ENCODE data around the gene ARSI.

Gene ARSI

GRCh38 chr5:150253416-150254208 is 49.1 kb downstream of the ARSI start:
- no peak overlapping the region for H4K91ac ChIP-seq (ENCODE audit: low read depth, low read length, poor library complexity)
- H2AK5ac ChIP-seq (ENCODE audit: low read depth, low read length), result peak overlapping the region; percentile 86
- no peak overlapping the region for H2BK120ac ChIP-seq (ENCODE audit: low read depth, low read length)
- H3K18ac ChIP-seq (ENCODE audit: low read length), result peak overlapping the region; percentile 72
- H2BK15ac ChIP-seq (ENCODE audit: low read length), result peak overlapping the region; percentile 51
- no peaks in the 10 kb centered on the region for H3K9me3 ChIP-seq (replicated peaks in 1 of 2; ENCODE audit: control insufficient read depth in 2 of 2, insufficient read depth in 1 of 2, low read depth in 1 of 2, low read length in 2 of 2)
- no peak overlapping the region for H3K4me3 ChIP-seq (ENCODE audit: low read length in 2 of 2)
- H3K23ac ChIP-seq (ENCODE audit: low read depth, low read length, poor library complexity), result peak overlapping the region; percentile 25
- no CpG with 5 or more reads among the region's 10 CpGs for WGBS, 2 donors (ENCODE audit: extremely low coverage in 2 of 2, insufficient read length in 2 of 2, insufficient replicate concordance in 1 of 2)
- H3K27ac ChIP-seq (replicated peaks; ENCODE audit: low read length), result no peak overlapping the region
- H3K14ac ChIP-seq (ENCODE audit: low read length), result no peak overlapping the region
- H2BK12ac ChIP-seq (ENCODE audit: low read length), result no peak overlapping the region
- no peaks in the 10 kb centered on the region for H3K79me1 ChIP-seq (ENCODE audit: low read depth, low read length)
- no peak overlapping the region for H2AFZ ChIP-seq (ENCODE audit: low read length)
- peaks cover 25 to 44% of the 10 kb centered on the region in 2 donors for H3K4me1 ChIP-seq (ENCODE audit: control insufficient read depth in 2 of 2, insufficient read depth in 1 of 2, low read depth in 1 of 2, low read length in 2 of 2)
- no peak for DNase-seq (ENCODE audit: low spot score)
- H3K9ac ChIP-seq (ENCODE audit: low read depth, low read length, poor library complexity), result no peak overlapping the region
- H2BK5ac ChIP-seq (ENCODE audit: low read length), result no peak overlapping the region
- H3K27me3 ChIP-seq (ENCODE audit: control insufficient read depth in 3 of 3, insufficient read depth in 3 of 3, low read depth in 1 of 3, low read length in 3 of 3), result no peaks in the 10 kb centered on the region
- H4K8ac ChIP-seq (ENCODE audit: low read depth, low read length), result no peak overlapping the region
- no peak overlapping the region for H3K4me2 ChIP-seq (ENCODE audit: insufficient read depth, low read length, poor library complexity, severe bottlenecking)
- H3K4ac ChIP-seq (ENCODE audit: low read length), result no peak overlapping the region
- no peaks in the 10 kb centered on the region for H3K36me3 ChIP-seq (replicated peaks in 1 of 2; ENCODE audit: control insufficient read depth in 2 of 2, insufficient read depth in 2 of 2, low read length in 2 of 2)

DNA sequence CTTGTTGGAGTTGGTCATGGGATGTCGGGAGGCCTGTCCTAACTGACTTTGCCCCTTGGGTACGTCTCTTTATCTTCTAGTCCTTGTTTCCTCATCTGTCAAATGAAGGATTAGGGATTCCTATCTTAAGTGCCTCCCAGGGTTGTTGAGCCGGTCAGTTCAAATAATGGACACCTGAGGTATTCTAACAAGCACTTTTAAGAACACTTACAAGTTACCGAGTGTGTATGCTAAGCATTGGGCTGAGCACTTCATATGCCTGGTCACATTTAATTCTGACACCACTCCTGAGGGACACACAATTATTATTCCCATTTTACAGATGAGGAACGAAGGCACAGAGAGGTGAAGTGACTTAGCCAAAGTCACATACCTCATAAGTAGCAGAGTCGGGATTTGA is 50.2 kb downstream of the ARSI start:
- Histone ChIP-seq H3K14ac (ENCODE audit: low read length) (no peak overlapping the region), H3K4me3 (ENCODE audit: low read length in 2 of 2) (no peak overlapping the region), H3K9ac (ENCODE audit: low read depth, low read length, poor library complexity) (no peak overlapping the region), H3K27ac (replicated peaks; ENCODE audit: low read length) (no peak overlapping the region), H4K91ac (ENCODE audit: low read depth, low read length, poor library complexity) (no peak overlapping the region), H3K9me3 (replicated peaks in 1 of 2; ENCODE audit: control insufficient read depth in 2 of 2, insufficient read depth in 1 of 2, low read depth in 1 of 2, low read length in 2 of 2) (no peaks in the 10 kb centered on the region), H2AFZ (ENCODE audit: low read length) (no peak overlapping the region), H3K27me3 (ENCODE audit: control insufficient read depth in 3 of 3, insufficient read depth in 3 of 3, low read depth in 1 of 3, low read length in 3 of 3) (no peaks in the 10 kb centered on the region), H3K4me1 (ENCODE audit: control insufficient read depth in 2 of 2, insufficient read depth in 1 of 2, low read depth in 1 of 2, low read length in 2 of 2) (peaks cover 18 to 33% of the 10 kb centered on the region in 2 donors), H2BK12ac (ENCODE audit: low read length) (no peak overlapping the region), H3K79me1 (ENCODE audit: low read depth, low read length) (no peaks in the 10 kb centered on the region), H2BK15ac (ENCODE audit: low read length) (no peak overlapping the region), H2AK5ac (ENCODE audit: low read depth, low read length) (no peak overlapping the region), H2BK5ac (ENCODE audit: low read length) (no peak overlapping the region), H3K4me2 (ENCODE audit: insufficient read depth, low read length, poor library complexity, severe bottlenecking) (no peak overlapping the region), H3K36me3 (replicated peaks in 1 of 2; ENCODE audit: control insufficient read depth in 2 of 2, insufficient read depth in 2 of 2, low read length in 2 of 2) (no peaks in the 10 kb centered on the region), H3K18ac (ENCODE audit: low read length) (no peak overlapping the region), H3K4ac (ENCODE audit: low read length) (no peak overlapping the region), H2BK120ac (ENCODE audit: low read depth, low read length) (no peak overlapping the region), H4K8ac (ENCODE audit: low read depth, low read length) (no peak overlapping the region), H3K23ac (ENCODE audit: low read depth, low read length, poor library complexity) (no peak overlapping the region)
- no CpG with 5 or more reads among the region's 6 CpGs for WGBS, 2 donors (ENCODE audit: extremely low coverage in 2 of 2, insufficient read length in 2 of 2, insufficient replicate concordance in 1 of 2)
- no peak for DNase-seq (ENCODE audit: low spot score)

GRCh38 chr5:150251504-150251903 is 51.2 kb downstream of the ARSI start:
- H3K4me1 ChIP-seq (ENCODE audit: control insufficient read depth in 2 of 2, insufficient read depth in 1 of 2, low read depth in 1 of 2, low read length in 2 of 2), result peaks cover 17 to 24% of the 10 kb centered on the region in 2 donors
- no peak overlapping the region for H3K4ac ChIP-seq (ENCODE audit: low read length)
- no peaks in the 10 kb centered on the region for H3K36me3 ChIP-seq (replicated peaks in 1 of 2; ENCODE audit: control insufficient read depth in 2 of 2, insufficient read depth in 2 of 2, low read length in 2 of 2)
- no peaks in the 10 kb centered on the region for H3K27me3 ChIP-seq (ENCODE audit: control insufficient read depth in 3 of 3, insufficient read depth in 3 of 3, low read depth in 1 of 3, low read length in 3 of 3)
- WGBS, 2 donors (ENCODE audit: extremely low coverage in 2 of 2, insufficient read length in 2 of 2, insufficient replicate concordance in 1 of 2), result no CpG with 5 or more reads among the region's 7 CpGs
- H2BK120ac ChIP-seq (ENCODE audit: low read depth, low read length), result no peak overlapping the region
- no peak overlapping the region for H2BK15ac ChIP-seq (ENCODE audit: low read length)
- H4K91ac ChIP-seq (ENCODE audit: low read depth, low read length, poor library complexity), result no peak overlapping the region
- no peaks in the 10 kb centered on the region for H3K79me1 ChIP-seq (ENCODE audit: low read depth, low read length)
- no peaks in the 10 kb centered on the region for H3K9me3 ChIP-seq (replicated peaks in 1 of 2; ENCODE audit: control insufficient read depth in 2 of 2, insufficient read depth in 1 of 2, low read depth in 1 of 2, low read length in 2 of 2)
- H2AK5ac ChIP-seq (ENCODE audit: low read depth, low read length), result peak overlapping the region; percentile 21
- H3K27ac ChIP-seq (replicated peaks; ENCODE audit: low read length), result no peak overlapping the region
- no peak overlapping the region for H3K23ac ChIP-seq (ENCODE audit: low read depth, low read length, poor library complexity)
- no peak overlapping the region for H2BK12ac ChIP-seq (ENCODE audit: low read length)
- H3K4me2 ChIP-seq (ENCODE audit: insufficient read depth, low read length, poor library complexity, severe bottlenecking), result no peak overlapping the region
- no peak overlapping the region for H3K9ac ChIP-seq (ENCODE audit: low read depth, low read length, poor library complexity)
- H4K8ac ChIP-seq (ENCODE audit: low read depth, low read length), result no peak overlapping the region
- H3K18ac ChIP-seq (ENCODE audit: low read length), result peak overlapping the region; percentile 22
- no peak overlapping the region for H3K4me3 ChIP-seq (ENCODE audit: low read length in 2 of 2)
- no peak for DNase-seq (ENCODE audit: low spot score)
- no peak overlapping the region for H2BK5ac ChIP-seq (ENCODE audit: low read length)
- no peak overlapping the region for H2AFZ ChIP-seq (ENCODE audit: low read length)
- no peak overlapping the region for H3K14ac ChIP-seq (ENCODE audit: low read length)

GRCh38 chr5:150249744-150250143 is 53.0 kb downstream of the ARSI start:
- Histone ChIP-seq H3K18ac (ENCODE audit: low read length) (peak overlapping the region; percentile 36), H3K79me1 (ENCODE audit: low read depth, low read length) (no peaks in the 10 kb centered on the region), H3K4ac (ENCODE audit: low read length) (no peak overlapping the region), H4K91ac (ENCODE audit: low read depth, low read length, poor library complexity) (no peak overlapping the region), H2BK5ac (ENCODE audit: low read length) (no peak overlapping the region), H2BK15ac (ENCODE audit: low read length) (no peak overlapping the region), H3K27ac (replicated peaks; ENCODE audit: low read length) (no peak overlapping the region), H3K23ac (ENCODE audit: low read depth, low read length, poor library complexity) (no peak overlapping the region), H2BK12ac (ENCODE audit: low read length) (no peak overlapping the region), H2AK5ac (ENCODE audit: low read depth, low read length) (peak overlapping the region; percentile 42), H3K4me2 (ENCODE audit: insufficient read depth, low read length, poor library complexity, severe bottlenecking) (no peak overlapping the region), H3K9me3 (replicated peaks in 1 of 2; ENCODE audit: control insufficient read depth in 2 of 2, insufficient read depth in 1 of 2, low read depth in 1 of 2, low read length in 2 of 2) (no peaks in the 10 kb centered on the region), H3K4me1 (ENCODE audit: control insufficient read depth in 2 of 2, insufficient read depth in 1 of 2, low read depth in 1 of 2, low read length in 2 of 2) (peaks cover 8 to 17% of the 10 kb centered on the region in 2 donors), H3K36me3 (replicated peaks in 1 of 2; ENCODE audit: control insufficient read depth in 2 of 2, insufficient read depth in 2 of 2, low read length in 2 of 2) (no peaks in the 10 kb centered on the region), H3K27me3 (ENCODE audit: control insufficient read depth in 3 of 3, insufficient read depth in 3 of 3, low read depth in 1 of 3, low read length in 3 of 3) (no peaks in the 10 kb centered on the region), H4K8ac (ENCODE audit: low read depth, low read length) (no peak overlapping the region), H3K9ac (ENCODE audit: low read depth, low read length, poor library complexity) (no peak overlapping the region), H3K4me3 (ENCODE audit: low read length in 2 of 2) (no peak overlapping the region), H3K14ac (ENCODE audit: low read length) (no peak overlapping the region), H2BK120ac (ENCODE audit: low read depth, low read length) (no peak overlapping the region), H2AFZ (ENCODE audit: low read length) (no peak overlapping the region)
- no peak for DNase-seq (ENCODE audit: low spot score)
- WGBS, 2 donors (ENCODE audit: extremely low coverage in 2 of 2, insufficient read length in 2 of 2, insufficient replicate concordance in 1 of 2), result no CpG with 5 or more reads among the region's 5 CpGs

Data from neuronal stem cell (in vitro differentiated cells).